Activated CD4-positive, CD25-positive, alpha-beta regulatory T cell treated with anti-CD3 and anti-CD28 coated beads, Interleukin-2, amount 50 U/mL, for 16 hours (primary cell): Measurements from ENCODE around the gene TTC21B.

ENCODE experiments used
- DNase-seq: peaks from one replicate; pipeline ENCODE4 v3.0.0-alpha.2; 2020; ENCODE audit warnings: low read depth, low spot score

TTC21B gene

DNA sequence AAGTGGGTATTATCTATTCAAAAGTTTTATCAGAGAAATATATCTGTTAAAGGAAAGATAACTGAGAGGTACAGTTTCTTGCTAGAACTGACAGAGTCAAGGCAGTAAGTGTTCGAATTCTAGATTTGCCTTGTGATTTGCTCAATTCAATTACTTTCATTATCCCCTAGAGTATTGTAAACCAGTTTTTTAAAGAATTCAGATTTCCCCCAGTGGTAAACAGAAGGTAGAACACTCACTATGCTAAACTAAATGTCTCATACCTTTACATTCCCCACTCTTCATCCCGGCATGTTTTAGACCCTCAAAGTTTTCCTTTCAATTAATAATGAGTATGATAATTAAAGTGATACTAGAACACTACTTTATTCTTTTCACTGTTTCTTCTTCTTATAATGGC is 28.6 kb downstream of the TTC21B start:
- no peak for DNase-seq

DNA sequence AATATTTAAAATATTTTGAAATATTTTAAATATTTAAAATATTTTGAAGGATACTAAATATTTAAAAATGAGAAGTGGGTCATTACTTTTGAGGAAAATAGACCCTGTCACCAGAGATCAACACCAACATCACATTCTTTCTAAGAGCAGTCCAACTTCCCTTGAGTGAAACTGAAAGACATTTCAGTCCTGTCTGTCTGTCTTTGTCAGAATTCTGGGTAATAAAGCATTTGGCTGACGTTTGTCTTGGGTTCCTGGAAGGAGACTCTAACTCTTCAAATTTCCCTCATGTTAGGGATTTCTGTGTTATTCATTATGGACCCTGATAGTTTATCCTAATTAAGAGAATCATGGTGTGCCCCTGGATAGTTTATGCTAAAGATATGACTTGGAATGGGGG is 32.8 kb downstream of the TTC21B start:
- DNase-seq = no peak

- no peak for DNase-seq
These were observed 39.9 kb downstream of the TTC21B start for GRCh38 chr2:165913636-165914035.

DNA sequence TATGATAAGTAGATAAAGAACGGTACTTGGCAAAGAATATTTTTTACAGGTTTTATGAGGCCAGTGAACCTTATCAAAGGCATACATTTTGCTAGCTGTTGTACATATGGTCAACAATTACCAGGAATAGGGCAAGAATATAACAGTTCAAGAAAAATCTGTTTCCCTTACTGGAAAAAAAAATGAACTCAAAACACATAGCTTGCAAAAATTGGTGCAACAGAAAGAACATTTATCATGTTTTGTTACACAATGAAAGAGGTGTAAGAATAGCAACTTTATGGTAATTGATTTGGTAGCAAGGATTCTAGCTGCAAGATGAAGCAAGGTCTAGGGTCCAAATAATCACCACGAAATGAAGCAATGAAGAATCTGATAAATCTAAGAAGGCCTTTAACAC is 41.6 kb downstream of the TTC21B start:
- DNase-seq = no peak

DNA sequence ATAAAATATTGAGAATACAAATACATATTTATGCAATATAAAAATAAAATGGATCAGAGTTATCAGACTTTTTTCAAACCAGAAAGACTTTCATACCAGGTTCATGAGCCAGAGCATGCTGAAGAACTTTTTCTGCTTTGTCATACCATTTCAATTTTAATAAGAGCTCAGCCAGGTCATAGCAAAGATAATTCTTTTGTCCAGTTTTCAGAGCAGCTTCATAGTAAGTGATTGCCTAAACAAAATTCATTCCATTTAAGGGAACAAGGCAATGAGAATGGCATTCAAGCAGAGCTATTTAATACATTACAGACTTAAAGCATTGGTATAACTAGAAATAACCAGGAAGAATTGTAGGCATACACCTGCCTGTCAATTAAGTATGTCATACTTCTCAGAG is 42.3 kb downstream of the TTC21B start:
- DNase-seq = no peak

- DNase-seq = no peak
These were observed 44.1 kb downstream of the TTC21B start for GRCh38 chr2:165909466-165909865.

GRCh38 chr2:165905854-165906253 is 47.7 kb downstream of the TTC21B start:
- DNase-seq = no peak

- DNase-seq = no peak
These were observed 48.3 kb downstream of the TTC21B start for GRCh38 chr2:165905269-165905668.

DNA sequence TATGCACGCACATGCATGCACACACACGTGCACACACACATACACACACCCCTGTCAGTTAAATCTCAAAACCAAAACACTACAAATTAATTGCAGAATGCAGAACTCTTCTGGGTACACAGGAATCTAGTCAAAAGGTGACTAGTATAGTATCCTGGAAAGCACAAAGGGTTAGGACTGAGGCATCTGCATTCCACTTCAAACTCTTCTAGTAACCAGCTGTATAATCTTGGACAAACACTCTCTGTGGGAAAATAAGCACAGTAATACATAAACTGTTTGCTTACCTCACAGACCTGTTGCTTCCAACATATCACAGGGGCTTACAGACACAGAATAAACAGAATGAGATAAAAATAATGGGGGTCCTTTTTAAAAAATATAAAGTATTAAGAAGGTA is 49.1 kb downstream of the TTC21B start:
- DNase-seq = no peak

DNA sequence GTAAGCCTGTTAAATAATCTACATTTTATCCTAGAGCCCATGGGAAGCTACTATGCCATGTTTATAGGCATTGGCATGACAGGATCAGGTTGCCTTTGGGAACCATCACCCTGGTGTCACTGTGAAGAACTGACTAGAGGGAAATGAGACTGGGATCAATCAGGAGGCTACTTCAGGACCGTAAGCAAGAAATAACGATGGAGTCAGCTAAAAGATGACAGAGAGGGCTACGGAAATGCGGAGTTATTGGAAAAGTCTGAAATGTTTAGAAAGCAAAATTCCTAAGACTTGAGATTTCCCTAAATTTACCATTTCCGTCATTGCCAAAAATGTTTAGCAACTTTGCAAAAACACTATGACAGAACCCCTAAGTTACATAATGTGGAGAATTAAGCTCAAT is 50.2 kb downstream of the TTC21B start:
- no peak for DNase-seq

GRCh38 chr2:165902934-165903333 is 50.6 kb downstream of the TTC21B start:
- DNase-seq = no peak

DNA sequence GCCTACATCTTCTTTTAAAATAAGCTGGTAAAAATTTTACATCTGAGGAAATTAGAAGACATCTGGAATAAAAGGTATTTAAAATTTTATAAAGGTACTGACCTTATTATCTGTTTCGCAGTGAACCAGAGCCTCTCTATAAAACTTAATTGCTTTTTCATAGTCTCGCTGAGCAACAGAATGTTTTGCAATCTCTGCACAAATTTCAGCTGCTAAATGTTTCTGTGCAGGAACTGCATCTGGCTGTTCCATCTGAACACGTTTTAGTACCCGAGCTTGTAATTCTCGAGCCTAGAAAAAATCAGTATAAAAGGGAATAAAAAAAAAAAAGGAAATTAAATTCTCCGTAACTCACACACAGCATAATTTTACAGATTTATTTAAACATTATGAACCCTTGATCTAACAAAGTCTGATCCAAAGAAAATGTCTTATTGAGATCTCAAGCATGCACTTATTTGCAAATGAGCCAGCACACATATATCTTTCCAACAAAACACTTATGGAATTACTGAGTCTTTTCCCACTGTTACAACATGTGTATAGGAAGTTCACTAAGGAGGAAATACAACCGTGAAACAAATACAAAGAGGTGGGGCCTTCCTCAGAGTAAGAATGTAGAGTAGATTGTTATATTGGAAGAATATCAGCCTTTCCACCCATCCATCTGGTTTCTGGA is 51.8 kb downstream of the TTC21B start:
- DNase-seq = no peak

GRCh38 chr2:165899311-165899710 is 54.3 kb downstream of the TTC21B start:
- no peak for DNase-seq

GRCh38 chr2:165898381-165898780 is 55.2 kb downstream of the TTC21B start:
- no peak for DNase-seq

GRCh38 chr2:165897726-165898125 is 55.9 kb downstream of the TTC21B start:
- no peak for DNase-seq

GRCh38 chr2:165897074-165897473 is 56.5 kb downstream of the TTC21B start:
- DNase-seq = no peak

DNA sequence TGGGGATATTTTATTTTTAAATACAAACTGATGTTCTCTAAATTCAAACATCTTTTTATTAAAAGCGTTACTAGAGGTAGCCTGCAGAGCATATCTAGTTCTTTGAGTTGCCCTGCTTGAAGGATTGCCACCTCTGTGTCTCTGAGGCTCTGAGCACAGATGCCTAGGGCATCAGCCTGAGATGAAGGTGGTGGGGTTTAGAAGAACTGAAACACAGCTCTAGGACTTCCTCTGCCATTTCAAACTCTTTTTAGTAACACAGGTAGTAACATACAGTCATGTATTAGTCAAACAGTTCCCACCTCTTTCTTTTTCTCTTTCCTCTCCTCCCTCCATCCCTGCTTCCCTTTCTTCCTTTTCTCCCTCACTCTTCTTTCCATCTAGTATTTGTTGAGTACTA is 57.6 kb downstream of the TTC21B start:
- DNase-seq = no peak

GRCh38 chr2:165893556-165893955 is 60.0 kb downstream of the TTC21B start:
- DNase-seq = no peak

GRCh38 chr2:165892526-165892925 is 61.0 kb downstream of the TTC21B start:
- DNase-seq = no peak

DNA sequence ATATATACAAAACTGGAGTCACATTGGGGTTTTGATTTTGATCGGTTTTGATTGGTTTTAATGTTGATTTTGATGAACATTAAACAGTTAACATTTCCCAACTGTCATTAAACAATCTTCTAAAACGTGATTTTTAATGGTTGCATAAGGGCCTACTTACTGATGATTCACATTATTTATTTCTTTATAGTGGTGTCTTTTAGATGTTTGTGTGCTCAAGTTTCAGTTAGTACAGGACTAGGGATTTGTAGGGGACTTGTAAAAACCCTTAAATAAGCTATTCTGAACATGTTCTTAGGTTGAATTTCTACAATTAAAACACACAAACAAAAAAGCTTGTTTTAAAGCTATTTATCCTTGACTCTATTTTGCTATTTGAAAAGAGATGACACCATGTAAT is 61.6 kb downstream of the TTC21B start:
- DNase-seq = no peak

DNA sequence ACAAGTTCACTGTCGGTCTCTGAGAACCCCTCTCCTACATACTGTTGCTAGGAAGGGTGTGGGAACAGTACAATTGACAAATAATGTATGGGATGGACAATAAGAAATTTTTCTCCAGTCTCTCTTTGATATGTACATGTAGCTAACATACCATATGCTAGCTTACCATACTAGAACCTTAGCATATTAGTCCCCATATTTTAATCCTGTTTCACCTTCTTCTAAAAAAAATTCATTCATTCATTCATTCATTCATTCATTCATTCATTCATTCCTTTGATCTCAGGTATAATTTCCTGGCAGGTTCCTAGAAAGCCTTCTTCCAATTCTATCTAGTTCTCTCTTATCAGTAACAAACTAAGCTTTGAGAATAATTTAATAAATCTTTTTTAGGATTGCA is 62.2 kb downstream of the TTC21B start:
- no peak for DNase-seq

DNA sequence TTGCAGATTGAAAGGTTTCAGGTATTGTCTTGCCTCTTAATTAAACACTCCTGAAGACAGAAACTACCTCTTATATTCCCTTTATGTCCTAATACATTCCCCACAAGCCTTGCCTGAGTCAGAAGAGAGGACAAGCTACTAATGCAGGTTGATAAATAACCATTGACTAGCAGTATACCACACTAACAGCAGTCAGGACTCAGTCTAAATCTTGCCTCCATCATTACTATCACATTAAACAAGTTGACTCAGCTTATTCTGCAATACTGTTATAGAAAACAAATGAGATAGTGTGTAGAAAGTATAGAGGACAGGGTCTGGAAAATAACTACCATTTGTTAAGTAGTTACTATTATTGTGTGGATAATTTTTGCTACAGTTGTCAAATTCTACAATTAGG is 63.8 kb downstream of the TTC21B start:
- no peak for DNase-seq

- DNase-seq = no peak
These were observed 64.4 kb downstream of the TTC21B start for GRCh38 chr2:165889158-165889557.

GRCh38 chr2:165888171-165888570 is 65.4 kb downstream of the TTC21B start:
- no peak for DNase-seq
